Upper lobe of left lung (tissue), 6 donors: ENCODE data around the gene MYL4. TPM values are rescaled to one million over a fixed set of nuclear protein-coding genes. Genes with fewer than 3 reads are reported as not detected.
A peak's percentile ranks its signal among the peaks of the same experiment; 100 is the strongest.

Experiments used
- ATAC-seq, 2 donors: fragments of 200-7000 bp; cut with Tn5 transposase; one replicate each; pipeline ENCODE4 v1.9.1; 2022; ENCODE audit warnings: mild to moderate bottlenecking in 2 of 2, moderate library complexity in 2 of 2; ENCODE audit not compliant: low FRiP score in 2 of 2
- DNase-seq, 2 donors: peaks; one replicate each; pipeline ENCODE4 v3.0.0-alpha.2; 2019 to 2020
- H3K27ac ChIP-seq, 4 donors: fragments of 200-600 bp; sonication (generic); one replicate each; pipeline ENCODE4 v1.5.1; 2016 to 2019
- H3K27me3 ChIP-seq, 4 donors: fragments of 200-600 bp; sonication (generic); one replicate each; pipeline ENCODE4 v1.5.1; 2017 to 2019
- H3K36me3 ChIP-seq, 4 donors: fragments of 200-600 bp; sonication (generic); one replicate each; pipeline ENCODE4 v1.5.1; 2016 to 2019
- H3K4me1 ChIP-seq, 4 donors: fragments of 200-600 bp; sonication (generic); one replicate each; pipeline ENCODE4 v1.5.1; 2018 to 2019
- H3K4me3 ChIP-seq, 4 donors: fragments of 200-600 bp; sonication (generic); one replicate each; pipeline ENCODE4 v1.5.1; 2017 to 2019; ENCODE audit warnings: mild to moderate bottlenecking in 2 of 4, moderate library complexity in 1 of 4
- H3K9me3 ChIP-seq, 4 donors: fragments of 200-600 bp; sonication (generic); one replicate each; pipeline ENCODE4 v1.5.1; 2018 to 2019
- CTCF ChIP-seq, 6 experiments: fragments of 450-650 bp in 4 of 6; fragments of 200-600 bp in 2 of 6; sonication (generic) in 2 of 6; IDR thresholded peaks; one replicate each; pipeline ENCODE4 v1.5.1; 2016 to 2019; ENCODE audit warnings: antibody characterized with exemption in 6 of 6
- EP300 ChIP-seq, 4 donors: sonication (generic); formaldehyde crosslinking; IDR thresholded peaks; one replicate each; pipeline ENCODE4 v1.5.1; 2017; ENCODE audit warnings: antibody characterized with exemption in 4 of 4, control low read depth in 2 of 4
- POLR2A ChIP-seq, 4 donors: fragments of 450-650 bp; IDR thresholded peaks; one replicate each; pipeline ENCODE4 v1.5.1; 2016 to 2017; ENCODE audit warnings: antibody characterized with exemption in 4 of 4, mild to moderate bottlenecking in 2 of 4
- POLR2AphosphoS5 ChIP-seq, 2 donors: sonication (generic); formaldehyde crosslinking; IDR thresholded peaks; one replicate each; pipeline ENCODE4 v1.5.1; 2017; ENCODE audit warnings: antibody characterized with exemption in 2 of 2
- WGBS, 2 donors: methylation state at CpG; one replicate each; pipeline ENCODE4 v1.1.5; 2017 to 2018; 5-methylcytosine and 5-hydroxymethylcytosine counted together
- total RNA-seq, 6 donors: library from RNA; depleted of rRNA in 4 of 6; stranded (reverse); fragments of >200 nt in 4 of 6; gene quantifications; one replicate each; pipeline versions ENCODE4 v1.1.0 to v1.2.1, GENCODE V29; 2016 to 2021
- donor health status: DM: no; HTN: no; CAD: no; lungs with moderate emphysema.
- donor health status: DM: no; HTN: yes; CAD: no; lungs with severe emphysema.

Gene MYL4
- total RNA-seq, 6 donors from 2014 or later = 1.4 to 3.1 (median 1.6) TPM; not detected in 3

GRCh38 chr17:47193931-47194511 lies 15.1 kb upstream of the MYL4 start:
- no peaks in the 10 kb centered on the region for H3K27me3 ChIP-seq
- no peaks in the 10 kb centered on the region for H3K9me3 ChIP-seq
- no peak for DNase-seq
- no peak for ATAC-seq
- TF ChIP-seq EP300 (IDR thresholded peaks at IDR 0.05) (no peak), POLR2A (IDR thresholded peaks at IDR 0.05) (no peak), CTCF (IDR thresholded peaks at IDR 0.05) (no peak), POLR2AphosphoS5 (IDR thresholded peaks at IDR 0.05) (no peak)
- no peak overlapping the region for H3K27ac ChIP-seq
- H3K36me3 ChIP-seq = no peaks in the 10 kb centered on the region
- WGBS, 2 donors = 96 to 100% methylated on average over 4 of the region's 4 CpGs
- H3K4me1 ChIP-seq = peaks cover 0 to 6% (median 0%) of the 10 kb centered on the region in 4 donors
- H3K4me3 ChIP-seq = no peak overlapping the region

GRCh38 chr17:47197821-47198220 lies 11.3 kb upstream of the MYL4 start:
- Histone ChIP-seq H3K27ac (no peak overlapping the region), H3K27me3 (no peaks in the 10 kb centered on the region), H3K36me3 (no peaks in the 10 kb centered on the region), H3K4me3 (no peak overlapping the region), H3K9me3 (no peaks in the 10 kb centered on the region), H3K4me1 (peaks cover 0 to 3% (median 0%) of the 10 kb centered on the region in 4 donors)
- TF ChIP-seq CTCF (IDR thresholded peaks at IDR 0.05) (no peak), POLR2AphosphoS5 (IDR thresholded peaks at IDR 0.05) (no peak), EP300 (IDR thresholded peaks at IDR 0.05) (no peak), POLR2A (IDR thresholded peaks at IDR 0.05) (no peak)
- ATAC-seq = no peak
- DNase-seq = no peak

GRCh38 chr17:47199627-47200324 lies 9.4 kb upstream of the MYL4 start:
- no peak for TF ChIP-seq POLR2A (IDR thresholded peaks at IDR 0.05)
- no peak for TF ChIP-seq CTCF (IDR thresholded peaks at IDR 0.05)
- TF ChIP-seq POLR2AphosphoS5 (IDR thresholded peaks at IDR 0.05) = no peak
- no peak for TF ChIP-seq EP300 (IDR thresholded peaks at IDR 0.05)
- Histone ChIP-seq H3K27ac (peak overlapping the region in 2 of 4 donors; percentile 10 to 16), H3K9me3 (no peaks in the 10 kb centered on the region), H3K4me1 (peaks cover 4 to 12% (median 9%) of the 10 kb centered on the region in 4 donors), H3K4me3 (no peak overlapping the region), H3K36me3 (no peaks in the 10 kb centered on the region), H3K27me3 (no peaks in the 10 kb centered on the region)
- peak in 1 of 2 donors; percentile 68 for ATAC-seq
- WGBS, 2 donors = 90 to 93% methylated on average over 8 of the region's 8 CpGs
- DNase-seq = no peak

- peak overlapping the region in 2 of 4 donors; percentile 10 to 16 for H3K27ac ChIP-seq
- H3K36me3 ChIP-seq = no peaks in the 10 kb centered on the region
- WGBS, 2 donors = 68 to 70% methylated on average over 4 of the region's 4 CpGs
- no peak for TF ChIP-seq CTCF (IDR thresholded peaks at IDR 0.05)
- TF ChIP-seq POLR2A (IDR thresholded peaks at IDR 0.05) = no peak
- no peak for TF ChIP-seq POLR2AphosphoS5 (IDR thresholded peaks at IDR 0.05)
- TF ChIP-seq EP300 (IDR thresholded peaks at IDR 0.05) = no peak
- peaks cover 9 to 17% (median 14%) of the 10 kb centered on the region in 4 donors for H3K4me1 ChIP-seq
- no peaks in the 10 kb centered on the region for H3K27me3 ChIP-seq
- DNase-seq = no peak
- H3K9me3 ChIP-seq = no peaks in the 10 kb centered on the region
- H3K4me3 ChIP-seq = no peak overlapping the region
- peak in 1 of 2 donors; percentile 20 for ATAC-seq
These were observed 8.9 kb upstream of the MYL4 start for GRCh38 chr17:47200325-47200664.
